PC-9 (cell line): ENCODE measurements around the gene ARSG. TPM values are rescaled to one million over a fixed set of nuclear protein-coding genes. Genes with fewer than 3 reads are reported as not detected.

ENCODE experiments used
- BruUV-seq: library from RNA; stranded (reverse); fragments of 400-500 nt; replicated peaks from 2 replicates; lab custom pipeline; 2021; lab: Mats Ljungman, UMichigan
- CTCF ChIA-PET: fragments of 300-600 bp; sonication (Branson Sonifier 250); formaldehyde crosslinking; loops from one replicate; lab custom pipeline; 2022; ENCODE audit warnings: antibody characterized with exemption; lab: Charles Lee
- POLR2A ChIA-PET: fragments of 300-600 bp; sonication (Branson Sonifier 250); formaldehyde crosslinking; loops from one replicate; lab custom pipeline; 2022; ENCODE audit warnings: antibody characterized with exemption; ENCODE audit not compliant: unreplicated experiment; lab: Charles Lee
- DNase-seq, 2 experiments: peaks; one replicate each; pipeline versions ENCODE4 v3.0.0 to v3.0.0-alpha.2; 2015 to 2022; ENCODE audit warnings: mixed read lengths in 1 of 2
- H2AFZ ChIP-seq: fragments of 200-600 bp; sonication (generic); 2 replicates; pipeline ENCODE4 v1.8.1; 2017; ENCODE audit warnings: antibody characterized with exemption
- H3F3A ChIP-seq: fragments of 200-600 bp; sonication (generic); 2 replicates; pipeline ENCODE4 v1.8.1; 2017; ENCODE audit warnings: antibody characterized with exemption, mild to moderate bottlenecking, low read depth; ENCODE audit not compliant: insufficient read depth
- H3K27ac ChIP-seq: fragments of 200-600 bp; sonication (generic); 2 replicates; pipeline ENCODE4 v1.6.1; 2016; ENCODE audit warnings: mixed run types
- H3K27me3 ChIP-seq: fragments of 200-600 bp; sonication (generic); 2 replicates; pipeline ENCODE4 v1.6.1; 2016; ENCODE audit warnings: low read depth, mixed run types; ENCODE audit not compliant: insufficient read depth
- H3K36me3 ChIP-seq: fragments of 200-600 bp; sonication (generic); 2 replicates; pipeline ENCODE4 v1.6.1; 2016; ENCODE audit warnings: low read depth, mixed run types
- H3K4me1 ChIP-seq: fragments of 200-600 bp; sonication (generic); replicated peaks from 2 replicates; pipeline ENCODE4 v1.6.1; 2016; ENCODE audit warnings: mixed run types; ENCODE audit not compliant: insufficient read depth
- H3K4me2 ChIP-seq: fragments of 200-600 bp; sonication (generic); 2 replicates; pipeline ENCODE4 v1.6.1; 2017; ENCODE audit warnings: mixed run types
- H3K4me3 ChIP-seq: fragments of 200-600 bp; sonication (generic); 2 replicates; pipeline ENCODE4 v1.6.1; 2016; ENCODE audit warnings: mixed run types
- H3K79me2 ChIP-seq: fragments of 200-600 bp; sonication (generic); 2 replicates; pipeline ENCODE4 v1.6.1; 2017; ENCODE audit warnings: low read depth, mixed run types
- H3K9me2 ChIP-seq: fragments of 200-600 bp; sonication (generic); 2 replicates; pipeline ENCODE4 v1.8.1; 2017; ENCODE audit warnings: mild to moderate bottlenecking; ENCODE audit not compliant: insufficient read depth
- H3K9me3 ChIP-seq: fragments of 200-600 bp; sonication (generic); 2 replicates; pipeline ENCODE4 v1.8.1; 2016; ENCODE audit warnings: low read depth; ENCODE audit not compliant: insufficient read depth
- H4K20me1 ChIP-seq: fragments of 200-600 bp; sonication (generic); 2 replicates; pipeline ENCODE4 v1.8.1; 2017; ENCODE audit not compliant: insufficient read depth
- CTCF ChIP-seq: fragments of 200-600 bp; sonication (generic); conservative IDR thresholded peaks from 2 replicates; pipeline ENCODE4 v1.6.1; 2017; ENCODE audit warnings: mixed run types, antibody characterized with exemption, mild to moderate bottlenecking, moderate library complexity
- EZH2 ChIP-seq: fragments of 200-600 bp; sonication (generic); IDR thresholded peaks from 2 replicates; pipeline ENCODE4 v1.8.0; 2017; ENCODE audit warnings: antibody characterized with exemption, low read depth
- intact Hi-C: fragments of 100-400 bp; cut with micrococcal nuclease; formaldehyde crosslinking; loops from one replicate; pipeline ENCODE4 v1.10.0; 2022; ENCODE audit not compliant: unreplicated experiment
- total RNA-seq: library from RNA; stranded (reverse); gene quantifications from 2 replicates; pipeline ENCODE4 v1.2.3, GENCODE V29; 2021

ARSG gene
- total RNA-seq, 1 experiment from 2014 or later: 4.0 TPM

GRCh38 chr17:68460146-68460545 lies 168.9 kb downstream of the ARSG start:
- H3F3A ChIP-seq: peaks cover 20% of the 10 kb centered on the region
- no peaks in the 10 kb centered on the region for H3K79me2 ChIP-seq
- no peak overlapping the region for H3K4me2 ChIP-seq
- CTCF ChIA-PET: no interaction called here
- intact Hi-C loops: loop anchor here (10.0 kb wide), 3 partner anchors 355 to 1745 kb away; no protein-coding TSS in a partner anchor
- H3K27ac ChIP-seq: no peak overlapping the region
- POLR2A ChIA-PET: no interaction called here
- no peak for DNase-seq
- no peaks in the 10 kb centered on the region for H3K36me3 ChIP-seq
- H3K9me2 ChIP-seq: no peaks in the 10 kb centered on the region
- H3K4me3 ChIP-seq: no peak overlapping the region
- no peaks in the 10 kb centered on the region for H3K9me3 ChIP-seq
- no peaks in the 10 kb centered on the region for H3K27me3 ChIP-seq
- no TSS peak for BruUV-seq
- no peaks in the 10 kb centered on the region for H4K20me1 ChIP-seq
- H2AFZ ChIP-seq: no peak overlapping the region
- H3K4me1 ChIP-seq: peaks cover 30% of the 10 kb centered on the region
- TF ChIP-seq EZH2: no peak
- no peak for TF ChIP-seq CTCF

GRCh38 chr17:68460715-68461114 lies 169.4 kb downstream of the ARSG start:
- H3F3A ChIP-seq: peaks cover 14% of the 10 kb centered on the region
- intact Hi-C loops: loop anchor here (10.0 kb wide), 3 partner anchors 356 to 1746 kb away; no protein-coding TSS in a partner anchor
- no peak overlapping the region for H2AFZ ChIP-seq
- CTCF ChIA-PET: no interaction called here
- H3K4me2 ChIP-seq: no peak overlapping the region
- H3K9me2 ChIP-seq: no peaks in the 10 kb centered on the region
- no peaks in the 10 kb centered on the region for H4K20me1 ChIP-seq
- no peaks in the 10 kb centered on the region for H3K79me2 ChIP-seq
- BruUV-seq: no TSS peak
- DNase-seq: no peak
- no peaks in the 10 kb centered on the region for H3K27me3 ChIP-seq
- H3K4me1 ChIP-seq: peaks cover 24% of the 10 kb centered on the region
- TF ChIP-seq CTCF: no peak
- TF ChIP-seq EZH2: no peak
- H3K4me3 ChIP-seq: no peak overlapping the region
- H3K36me3 ChIP-seq: no peaks in the 10 kb centered on the region
- POLR2A ChIA-PET: no interaction called here
- H3K9me3 ChIP-seq: no peaks in the 10 kb centered on the region
- H3K27ac ChIP-seq: no peak overlapping the region

GRCh38 chr17:68461122-68461539 lies 169.8 kb downstream of the ARSG start:
- BruUV-seq: no TSS peak
- peaks cover 10% of the 10 kb centered on the region for H3F3A ChIP-seq
- peaks cover 20% of the 10 kb centered on the region; the same call in 1 of the 2 replicates for H3K4me1 ChIP-seq
- H3K36me3 ChIP-seq: no peaks in the 10 kb centered on the region
- H4K20me1 ChIP-seq: no peaks in the 10 kb centered on the region
- no peak overlapping the region for H3K27ac ChIP-seq
- ChIA-PET CTCF (no interaction called here), POLR2A (no interaction called here)
- H3K4me2 ChIP-seq: no peak overlapping the region
- TF ChIP-seq CTCF (no peak), EZH2 (no peak)
- no peaks in the 10 kb centered on the region for H3K27me3 ChIP-seq
- H3K79me2 ChIP-seq: no peaks in the 10 kb centered on the region
- no peak overlapping the region for H2AFZ ChIP-seq
- intact Hi-C loops: loop anchor here (10.0 kb wide), 3 partner anchors 356 to 1746 kb away; no protein-coding TSS in a partner anchor
- no peaks in the 10 kb centered on the region for H3K9me2 ChIP-seq
- H3K9me3 ChIP-seq: no peaks in the 10 kb centered on the region
- H3K4me3 ChIP-seq: no peak overlapping the region
- DNase-seq: no peak
